ENCODE results near the gene NDUFA11. TPM values are rescaled to one million over a fixed set of nuclear protein-coding genes. Genes with fewer than 3 reads are reported as not detected.

Gene NDUFA11
- total and polyA plus RNA-seq, 2 donors (not counting 1 experiment from before 2014, with no cell fraction given), result 115 to 276 TPM

GRCh38 chr19:5943045-5943444 lies 39.5 kb upstream of the NDUFA11 start:
- Histone ChIP-seq H3K9me3 (ENCODE audit: control extremely low read depth in 1 of 3, control insufficient read depth in 2 of 3, insufficient read depth in 1 of 3, low read length in 2 of 3) (no peaks in the 10 kb centered on the region), H3K27ac (ENCODE audit: low read length in 2 of 2) (no peak overlapping the region), H3K27me3 (replicated peaks in 1 of 4; ENCODE audit: control extremely low read depth in 1 of 4, control insufficient read depth in 3 of 4, insufficient read depth in 4 of 4, low read length in 3 of 4) (no peaks in the 10 kb centered on the region), H3K4me2 (replicated peaks; ENCODE audit: low read depth, low read length, poor library complexity, severe bottlenecking) (no peak overlapping the region), H4K20me1 (ENCODE audit: control insufficient read depth, insufficient read depth, low read length, poor library complexity, severe bottlenecking) (peaks cover 94% of the 10 kb centered on the region), H3K4me1 (ENCODE audit: control insufficient read depth in 2 of 2, insufficient read depth in 2 of 2, low read length in 2 of 2) (no peaks in the 10 kb centered on the region), H3K79me2 (ENCODE audit: control insufficient read depth, insufficient read depth, low read length) (peaks cover 80% of the 10 kb centered on the region), H2AFZ (ENCODE audit: insufficient read depth, low read depth, low read length, poor library complexity, severe bottlenecking) (no peak overlapping the region), H3K4me3 (ENCODE audit: control extremely low read depth in 1 of 5, extremely low read depth in 1 of 5, insufficient read depth in 1 of 5, low read depth in 2 of 5, low read length in 4 of 5) (no peak overlapping the region), H3K9ac (ENCODE audit: low read length) (no peak overlapping the region), H3K36me3 (replicated peaks in 1 of 2; ENCODE audit: control extremely low read depth in 1 of 2, control insufficient read depth in 1 of 2, extremely low read depth in 1 of 2, insufficient read depth in 2 of 2, low read length in 1 of 2) (peaks cover 2 to 48% of the 10 kb centered on the region in 2 experiments)
- 96% methylated on average over 8 of the region's 10 CpGs for WGBS (ENCODE audit: insufficient coverage)
- Mint-ChIP-seq H3K27me3 (no peaks in the 10 kb centered on the region), H3K9me3 (ENCODE audit: insufficient read depth) (no peaks in the 10 kb centered on the region), H3K4me1 (peaks cover 5% of the 10 kb centered on the region), H3K27ac (no peak overlapping the region), H3K4me3 (no peak overlapping the region)
- intact Hi-C loops (cut with micrococcal nuclease), result no loop called here
- ATAC-seq (ENCODE audit: low read depth), result no peak
- no peak for DNase-seq
- no peak for TF ChIP-seq EZH2 (IDR thresholded peaks at IDR 0.05; ENCODE audit: borderline replicate concordance, insufficient read depth, low read depth, low read length, poor library complexity, severe bottlenecking)
- CTCF ChIA-PET, result no interaction called here
- POLR2A ChIA-PET, result no interaction called here

GRCh38 chr19:5941673-5942072 lies 38.1 kb upstream of the NDUFA11 start:
- peaks cover 92% of the 10 kb centered on the region for H4K20me1 ChIP-seq (ENCODE audit: control insufficient read depth, insufficient read depth, low read length, poor library complexity, severe bottlenecking)
- H3K4me3 Mint-ChIP-seq, result no peak overlapping the region
- ChIA-PET POLR2A (no interaction called here), CTCF (interaction anchor here (0.8 kb wide), 1 partner anchor 26 kb away, joined by 3 read pairs; no protein-coding TSS in a partner anchor)
- 99% methylated on average over 11 of the region's 11 CpGs for WGBS (ENCODE audit: insufficient coverage)
- no peak overlapping the region for H2AFZ ChIP-seq (ENCODE audit: insufficient read depth, low read depth, low read length, poor library complexity, severe bottlenecking)
- no peak overlapping the region for H3K9ac ChIP-seq (ENCODE audit: low read length)
- intact Hi-C loops (cut with micrococcal nuclease), result no loop called here
- H3K9me3 Mint-ChIP-seq (ENCODE audit: insufficient read depth), result no peaks in the 10 kb centered on the region
- no peak overlapping the region for H3K4me2 ChIP-seq (replicated peaks; ENCODE audit: low read depth, low read length, poor library complexity, severe bottlenecking)
- peaks cover 75% of the 10 kb centered on the region for H3K79me2 ChIP-seq (ENCODE audit: control insufficient read depth, insufficient read depth, low read length)
- ATAC-seq (ENCODE audit: low read depth), result no peak
- H3K4me3 ChIP-seq (ENCODE audit: control extremely low read depth in 1 of 5, extremely low read depth in 1 of 5, insufficient read depth in 1 of 5, low read depth in 2 of 5, low read length in 4 of 5), result no peak overlapping the region
- peaks cover 1% of the 10 kb centered on the region for H3K4me1 Mint-ChIP-seq
- H3K27me3 ChIP-seq (replicated peaks in 1 of 4; ENCODE audit: control extremely low read depth in 1 of 4, control insufficient read depth in 3 of 4, insufficient read depth in 4 of 4, low read length in 3 of 4), result no peaks in the 10 kb centered on the region
- H3K4me1 ChIP-seq (ENCODE audit: control insufficient read depth in 2 of 2, insufficient read depth in 2 of 2, low read length in 2 of 2), result no peaks in the 10 kb centered on the region
- TF ChIP-seq EZH2 (IDR thresholded peaks at IDR 0.05; ENCODE audit: borderline replicate concordance, insufficient read depth, low read depth, low read length, poor library complexity, severe bottlenecking) (no peak), CTCF (IDR thresholded peaks at IDR 0.05) (no peak)
- H3K9me3 ChIP-seq (ENCODE audit: control extremely low read depth in 1 of 3, control insufficient read depth in 2 of 3, insufficient read depth in 1 of 3, low read length in 2 of 3), result no peaks in the 10 kb centered on the region
- no peaks in the 10 kb centered on the region for H3K27me3 Mint-ChIP-seq
- no peak for DNase-seq
- no peak overlapping the region for H3K27ac ChIP-seq (ENCODE audit: low read length in 2 of 2)
- peaks cover 2 to 54% of the 10 kb centered on the region in 2 experiments for H3K36me3 ChIP-seq (replicated peaks in 1 of 2; ENCODE audit: control extremely low read depth in 1 of 2, control insufficient read depth in 1 of 2, extremely low read depth in 1 of 2, insufficient read depth in 2 of 2, low read length in 1 of 2)
- H3K27ac Mint-ChIP-seq, result no peak overlapping the region

Data from B cell (primary cell).